ENCODE data around the gene SULT1A2. TPM values are rescaled to one million over a fixed set of nuclear protein-coding genes. Genes with fewer than 3 reads are reported as not detected.
A peak's percentile ranks its signal among the peaks of the same experiment; 100 is the strongest.
"Not testable (repeated sequence)": the region's sequence is repeated elsewhere in the genome, so short reads cannot be mapped to it uniquely, and the experiment has no call there.

The SULT1A2 gene
- total RNA-seq, 1 donor = not detected

DNA sequence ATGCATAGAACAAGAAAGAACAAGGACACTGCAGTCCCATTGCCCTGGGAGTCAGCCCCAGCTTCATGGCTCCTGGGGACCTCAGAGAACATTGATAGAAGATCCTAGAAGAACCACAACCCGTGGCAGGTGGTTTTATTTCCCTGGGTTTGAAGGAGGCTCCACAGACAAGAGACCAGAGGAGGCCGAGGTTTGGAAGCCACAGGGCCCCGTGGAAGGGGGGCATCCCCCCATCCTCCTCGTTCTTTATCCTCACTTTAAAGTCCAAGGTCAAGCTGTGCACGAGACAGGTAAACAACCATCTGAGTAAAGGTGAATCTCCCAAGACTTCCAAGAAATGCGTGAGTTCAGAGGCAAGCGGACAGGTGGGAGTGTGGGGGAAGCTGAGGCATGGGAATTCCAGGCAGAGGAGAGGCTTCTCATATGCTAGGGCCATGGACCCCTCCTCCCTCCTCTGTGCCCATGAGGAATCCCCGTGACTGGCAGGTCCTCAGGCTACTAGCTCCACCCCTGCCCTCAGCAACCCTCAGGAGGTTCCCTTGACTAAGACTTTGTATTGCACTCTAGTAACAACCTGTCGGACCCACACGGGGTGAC is 13.8 kb upstream of the SULT1A2 start:
- Histone ChIP-seq H3K4me2 (ENCODE audit: insufficient read depth, low read length) (no peak overlapping the region), H3K27ac (ENCODE audit: low read depth, low read length) (no peak overlapping the region)
- TF ChIP-seq, protein P1, sequence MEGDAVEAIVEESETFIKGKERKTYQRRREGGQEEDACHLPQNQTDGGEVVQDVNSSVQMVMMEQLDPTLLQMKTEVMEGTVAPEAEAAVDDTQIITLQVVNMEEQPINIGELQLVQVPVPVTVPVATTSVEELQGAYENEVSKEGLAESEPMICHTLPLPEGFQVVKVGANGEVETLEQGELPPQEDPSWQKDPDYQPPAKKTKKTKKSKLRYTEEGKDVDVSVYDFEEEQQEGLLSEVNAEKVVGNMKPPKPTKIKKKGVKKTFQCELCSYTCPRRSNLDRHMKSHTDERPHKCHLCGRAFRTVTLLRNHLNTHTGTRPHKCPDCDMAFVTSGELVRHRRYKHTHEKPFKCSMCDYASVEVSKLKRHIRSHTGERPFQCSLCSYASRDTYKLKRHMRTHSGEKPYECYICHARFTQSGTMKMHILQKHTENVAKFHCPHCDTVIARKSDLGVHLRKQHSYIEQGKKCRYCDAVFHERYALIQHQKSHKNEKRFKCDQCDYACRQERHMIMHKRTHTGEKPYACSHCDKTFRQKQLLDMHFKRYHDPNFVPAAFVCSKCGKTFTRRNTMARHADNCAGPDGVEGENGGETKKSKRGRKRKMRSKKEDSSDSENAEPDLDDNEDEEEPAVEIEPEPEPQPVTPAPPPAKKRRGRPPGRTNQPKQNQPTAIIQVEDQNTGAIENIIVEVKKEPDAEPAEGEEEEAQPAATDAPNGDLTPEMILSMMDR (IDR thresholded peaks at IDR 0.05; ENCODE audit: extremely low read depth, low read depth, low read length) = no peak

DNA sequence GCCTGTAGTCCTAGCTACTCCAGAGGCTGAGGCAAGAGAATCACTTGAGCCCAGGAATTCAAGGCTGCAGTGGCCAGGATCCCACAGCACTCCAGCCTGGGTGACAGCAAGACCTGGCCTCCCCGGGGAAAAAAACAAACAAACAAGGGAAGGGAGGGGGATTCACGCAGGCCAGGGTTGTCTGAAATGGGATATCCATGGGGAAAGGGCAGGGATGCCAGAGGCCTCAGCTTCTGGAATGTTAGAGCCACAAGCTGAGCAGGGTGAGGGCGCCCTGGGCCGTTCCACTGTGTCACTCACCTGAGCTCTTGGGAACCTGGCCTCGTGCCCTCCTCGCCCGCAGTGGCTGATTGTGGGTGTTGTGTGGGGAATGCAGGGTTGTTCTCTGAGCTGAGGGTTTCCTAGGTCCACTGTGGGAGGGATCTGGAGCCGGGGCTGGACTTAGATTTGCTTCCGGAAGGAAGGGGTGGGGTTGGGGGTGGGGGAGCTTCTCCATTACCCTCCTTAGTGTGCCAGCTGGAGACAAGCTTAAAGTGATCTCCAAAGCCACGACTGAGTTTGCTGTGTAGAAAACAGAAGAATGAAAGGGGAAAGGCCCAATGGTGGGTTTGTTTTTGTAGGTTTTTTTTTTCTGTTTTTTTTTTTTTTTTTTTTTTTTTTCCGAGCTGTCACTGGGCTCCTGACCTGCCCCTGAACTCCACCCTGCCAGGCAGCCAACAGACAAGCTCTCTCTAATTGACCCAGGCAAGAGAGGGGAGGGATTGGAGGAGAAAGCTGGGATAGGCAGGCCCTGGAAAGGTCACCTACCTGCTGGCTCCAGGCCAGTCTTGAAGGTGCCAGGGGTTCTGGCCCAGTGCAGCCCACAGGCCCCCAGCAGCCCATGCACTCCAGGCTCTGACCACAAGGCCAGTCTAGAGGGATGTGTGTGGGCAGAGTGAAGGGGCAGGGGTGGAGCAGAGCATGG is 13.1 kb upstream of the SULT1A2 start, which contains the start of gene SULT1A1:
SULT1A1 (minus strand) TSS at position 414 of the 964 bp plus-strand sequence. CDS start 1,189 bp downstream, outside the sequence.
- H3K27me3 ChIP-seq (ENCODE audit: insufficient read depth, low read length) = no peaks in the 10 kb centered on the region
- H3K79me2 ChIP-seq (ENCODE audit: insufficient read depth, low read length) = no peaks in the 10 kb centered on the region
- H3K4me2 ChIP-seq (ENCODE audit: insufficient read depth, low read length) = no peak within 1 kb of the TSS
- peak; percentile 84 for DNase-seq (ENCODE audit: insufficient read length, low spot score, missing footprints)
- H3K9me3 ChIP-seq (ENCODE audit: low read depth, low read length) = no peaks in the 10 kb centered on the region
- H3K27ac ChIP-seq (ENCODE audit: low read depth, low read length) = no peak within 1 kb of the TSS
- no peaks in the 10 kb centered on the region for H3K36me3 ChIP-seq (ENCODE audit: insufficient read depth, low read length)
- no peak within 1 kb of the TSS for H2AFZ ChIP-seq (ENCODE audit: low read length)
- TF ChIP-seq, protein P1 (IDR thresholded peaks at IDR 0.05; ENCODE audit: extremely low read depth, low read depth, low read length) = no peak
- H3K4me3 ChIP-seq (ENCODE audit: insufficient read depth, low read length) = no peak within 1 kb of the TSS
- no peaks in the 10 kb centered on the region for H4K20me1 ChIP-seq (ENCODE audit: insufficient read depth, low read length)
- H3K4me1 ChIP-seq (ENCODE audit: insufficient read depth, low read length) = no peaks in the 10 kb centered on the region

More for the DNA sequence above, 13.8 kb upstream of the SULT1A2 start:
- H3K36me3 ChIP-seq (ENCODE audit: insufficient read depth, low read length) = no peaks in the 10 kb centered on the region
- DNase-seq (ENCODE audit: insufficient read length, low spot score, missing footprints) = peak; percentile 58
- H3K4me1 ChIP-seq (ENCODE audit: insufficient read depth, low read length) = no peaks in the 10 kb centered on the region
- H3K27me3 ChIP-seq (ENCODE audit: insufficient read depth, low read length) = no peaks in the 10 kb centered on the region
- H2AFZ ChIP-seq (ENCODE audit: low read length) = no peak overlapping the region
- no peaks in the 10 kb centered on the region for H4K20me1 ChIP-seq (ENCODE audit: insufficient read depth, low read length)
- no peak overlapping the region for H3K4me3 ChIP-seq (ENCODE audit: insufficient read depth, low read length)
- no peaks in the 10 kb centered on the region for H3K9me3 ChIP-seq (ENCODE audit: low read depth, low read length)
- H3K79me2 ChIP-seq (ENCODE audit: insufficient read depth, low read length) = no peaks in the 10 kb centered on the region

DNA sequence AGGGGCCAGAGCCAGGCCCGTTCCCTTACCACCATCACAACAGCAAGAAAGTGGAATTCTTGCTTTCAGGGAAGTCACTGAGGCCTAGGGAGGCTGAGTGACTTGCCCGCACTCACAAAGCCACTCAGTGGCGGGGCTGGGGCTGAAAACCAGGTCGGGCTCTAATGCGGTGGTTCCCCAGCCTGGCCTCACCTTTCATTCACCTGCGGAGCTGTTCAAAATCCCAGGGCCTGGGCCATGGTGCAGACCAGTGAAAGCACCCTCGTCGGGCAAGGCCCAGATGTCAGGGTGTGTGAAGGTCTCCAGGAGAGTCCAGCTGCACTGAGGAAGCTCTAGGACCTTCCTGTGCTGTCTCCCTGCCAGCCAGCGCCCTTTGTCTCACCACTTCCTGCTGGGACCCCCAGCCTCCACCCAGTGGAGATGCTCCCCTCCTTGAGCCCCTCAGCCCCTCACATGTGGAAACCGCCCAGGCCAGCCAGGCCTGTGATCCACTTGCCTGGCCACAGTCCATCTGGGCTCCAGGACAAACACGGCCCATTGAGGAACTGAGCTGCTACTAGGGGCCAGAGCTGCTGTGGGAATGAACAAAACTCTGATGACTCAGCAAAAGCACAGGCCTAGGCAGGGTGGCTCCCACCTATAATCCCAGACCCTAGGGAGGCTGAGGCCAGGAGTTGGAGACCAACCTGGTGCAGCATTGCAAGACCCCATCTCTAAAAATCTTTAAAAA is 12.2 kb upstream of the SULT1A2 start:
- H4K20me1 ChIP-seq (ENCODE audit: insufficient read depth, low read length); H2AFZ ChIP-seq (ENCODE audit: low read length); H3K4me2 ChIP-seq (ENCODE audit: insufficient read depth, low read length); H3K79me2 ChIP-seq (ENCODE audit: insufficient read depth, low read length); H3K36me3 ChIP-seq (ENCODE audit: insufficient read depth, low read length); H3K27me3 ChIP-seq (ENCODE audit: insufficient read depth, low read length); H3K4me3 ChIP-seq (ENCODE audit: insufficient read depth, low read length); H3K9me3 ChIP-seq (ENCODE audit: low read depth, low read length); H3K27ac ChIP-seq (ENCODE audit: low read depth, low read length); H3K4me1 ChIP-seq (ENCODE audit: insufficient read depth, low read length): not testable (repeated sequence)
- DNase-seq (ENCODE audit: insufficient read length, low spot score, missing footprints) = peak; percentile 54

DNA sequence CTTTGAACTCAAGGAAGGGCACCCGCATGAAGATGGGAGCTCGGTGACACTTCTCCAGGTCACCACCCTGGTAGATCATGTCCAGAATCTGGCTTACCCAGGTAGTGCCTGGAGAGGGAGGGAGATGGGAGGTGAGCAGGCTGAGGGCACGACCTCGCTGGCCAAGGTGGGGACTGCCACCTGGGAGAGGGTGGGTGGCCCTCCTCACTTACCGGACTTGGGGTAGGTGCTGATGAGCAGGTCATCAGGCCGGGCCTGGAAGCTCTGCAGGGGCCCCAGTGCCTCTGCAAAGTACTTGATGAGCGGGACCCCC is 11.6 kb upstream of the SULT1A2 start:
- not testable (repeated sequence) for H3K27me3 ChIP-seq (ENCODE audit: insufficient read depth, low read length); H3K4me1 ChIP-seq (ENCODE audit: insufficient read depth, low read length); H3K27ac ChIP-seq (ENCODE audit: low read depth, low read length); H3K4me2 ChIP-seq (ENCODE audit: insufficient read depth, low read length); DNase-seq (ENCODE audit: insufficient read length, low spot score, missing footprints); H3K4me3 ChIP-seq (ENCODE audit: insufficient read depth, low read length); H3K9me3 ChIP-seq (ENCODE audit: low read depth, low read length); H3K79me2 ChIP-seq (ENCODE audit: insufficient read depth, low read length); H3K36me3 ChIP-seq (ENCODE audit: insufficient read depth, low read length); H2AFZ ChIP-seq (ENCODE audit: low read length); H4K20me1 ChIP-seq (ENCODE audit: insufficient read depth, low read length)

DNA sequence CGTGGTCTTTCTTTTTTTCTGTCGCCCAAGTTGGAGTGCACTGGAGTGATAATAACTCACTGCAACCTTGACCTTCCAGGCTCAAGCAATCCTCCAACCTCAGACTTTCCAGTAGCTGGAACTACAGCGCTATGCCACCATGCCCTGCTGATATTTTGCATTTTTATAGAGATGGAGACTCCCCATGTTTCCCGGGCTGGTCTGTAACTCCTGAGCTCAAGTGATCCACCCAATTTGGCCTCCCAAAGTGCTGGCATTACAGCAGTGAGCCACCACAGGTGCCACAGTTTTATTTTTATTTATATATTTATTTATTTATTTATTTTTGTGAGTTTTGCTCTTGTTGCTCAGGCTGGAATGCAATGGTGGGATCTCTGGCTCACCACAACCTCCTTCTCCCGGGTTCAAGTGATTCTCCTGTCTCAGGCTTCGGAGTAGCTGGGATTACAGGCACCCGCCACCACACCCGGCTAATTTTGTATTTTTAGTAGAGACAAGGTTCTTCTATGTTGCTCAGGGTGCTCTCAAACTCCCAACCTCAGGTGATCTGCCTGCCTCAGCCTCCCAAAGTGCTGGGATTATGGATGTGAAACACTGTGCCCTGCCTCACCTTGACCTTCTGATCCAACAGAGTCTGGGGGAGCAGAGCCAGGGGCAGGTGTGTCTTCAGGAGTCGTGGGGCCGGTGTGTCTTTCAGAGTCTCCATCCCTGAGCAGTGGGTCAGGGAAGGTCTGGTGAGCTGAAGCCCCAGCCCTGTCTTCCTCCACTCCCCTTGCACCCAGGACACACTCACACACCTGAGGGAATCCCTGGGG is 11.0 kb upstream of the SULT1A2 start:
- not testable (repeated sequence) for H3K9me3 ChIP-seq (ENCODE audit: low read depth, low read length); H3K4me2 ChIP-seq (ENCODE audit: insufficient read depth, low read length); H3K79me2 ChIP-seq (ENCODE audit: insufficient read depth, low read length); H3K36me3 ChIP-seq (ENCODE audit: insufficient read depth, low read length); H3K4me3 ChIP-seq (ENCODE audit: insufficient read depth, low read length); H2AFZ ChIP-seq (ENCODE audit: low read length); H3K27ac ChIP-seq (ENCODE audit: low read depth, low read length); H4K20me1 ChIP-seq (ENCODE audit: insufficient read depth, low read length); H3K4me1 ChIP-seq (ENCODE audit: insufficient read depth, low read length); DNase-seq (ENCODE audit: insufficient read length, low spot score, missing footprints); H3K27me3 ChIP-seq (ENCODE audit: insufficient read depth, low read length)

All from osteoblast (primary cell).